Vagina (tissue), 2 donors: Measurements from ENCODE around the gene P2RY6. TPM values are rescaled to one million over a fixed set of nuclear protein-coding genes. Genes with fewer than 3 reads are reported as not detected.
A peak's percentile ranks its signal among the peaks of the same experiment; 100 is the strongest.

Source experiments
- DNase-seq, 2 donors: peaks; one replicate each; pipeline ENCODE4 v3.0.0-alpha.2; 2017; ENCODE audit errors: extremely low spot score in 2 of 2
- H3K27ac ChIP-seq: fragments of 200-600 bp; sonication (generic); one replicate; pipeline ENCODE4 v1.5.1; 2019
- H3K27me3 ChIP-seq: fragments of 200-600 bp; sonication (generic); one replicate; pipeline ENCODE4 v1.5.1; 2019
- H3K36me3 ChIP-seq, 2 donors: fragments of 200-600 bp; sonication (generic); one replicate each; pipeline ENCODE4 v1.5.1; 2017 to 2019
- H3K4me1 ChIP-seq: fragments of 200-600 bp; sonication (generic); one replicate; pipeline ENCODE4 v1.5.1; 2019
- H3K4me3 ChIP-seq, 2 donors: fragments of 200-600 bp; sonication (generic); 1 replicate in 1 of 2; 2 replicates in 1 of 2; pipeline ENCODE4 v1.5.1; 2016 to 2019
- H3K9me3 ChIP-seq: fragments of 200-600 bp; sonication (generic); one replicate; pipeline ENCODE4 v1.5.1; 2019
- POLR2A ChIP-seq, 2 donors: fragments of 450-650 bp; IDR thresholded peaks; one replicate each; pipeline ENCODE4 v1.6.1; 2017; ENCODE audit warnings: antibody characterized with exemption in 2 of 2, mild to moderate bottlenecking in 2 of 2, moderate library complexity in 2 of 2
- POLR2AphosphoS5 ChIP-seq, 2 donors: sonication (generic); formaldehyde crosslinking; IDR thresholded peaks; one replicate each; pipeline ENCODE4 v1.9.0; 2017; ENCODE audit warnings: antibody characterized with exemption in 2 of 2, mild to moderate bottlenecking in 2 of 2, low read depth in 1 of 2; ENCODE audit not compliant: insufficient read depth in 1 of 2
- intact Hi-C: fragments of 100-400 bp; cut with DNase I; formaldehyde crosslinking; loops from one replicate; pipeline ENCODE4 v1.15.1; 2023
- total RNA-seq: library from RNA; depleted of rRNA; stranded (reverse); fragments of >200 nt; gene quantifications from one replicate; pipeline ENCODE4 v1.2.3, GENCODE V29; 2016
- TF ChIP-seq, protein P1 (sequence below), 3 experiments: fragments of 450-650 bp in 2 of 3; fragments of 200-600 bp in 1 of 3; sonication (generic) in 1 of 3; IDR thresholded peaks; one replicate each; pipeline ENCODE4 v1.5.1; 2017 to 2019; ENCODE audit warnings: antibody characterized with exemption in 3 of 3, mild to moderate bottlenecking in 2 of 3, moderate library complexity in 2 of 3

P2RY6 gene
- total RNA-seq, 1 donor from 2014 or later: 2.0 TPM

DNA sequence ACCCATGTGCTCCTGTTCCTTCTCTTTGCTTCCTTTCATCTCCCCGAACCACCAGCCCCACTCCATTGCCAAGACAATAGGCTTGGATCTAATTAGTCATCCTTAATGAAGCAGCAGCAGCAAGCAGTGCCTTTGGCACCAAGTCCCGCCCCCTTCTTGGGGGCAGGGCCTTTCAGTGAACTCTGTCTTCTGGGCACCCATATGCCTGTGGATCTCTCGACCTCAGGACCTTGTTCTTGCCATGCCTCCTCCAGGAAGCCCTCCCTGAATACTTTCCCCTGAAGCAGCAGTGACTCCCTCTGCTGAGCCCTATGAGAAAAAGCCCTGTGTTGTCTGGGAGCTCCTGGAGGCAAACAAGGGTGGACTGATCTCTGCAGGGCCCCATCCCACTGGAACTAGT lies 68.0 kb downstream of the P2RY6 start:
- Histone ChIP-seq H3K9me3 (no peaks in the 10 kb centered on the region), H3K4me1 (peaks cover 56% of the 10 kb centered on the region), H3K27ac (no peak overlapping the region), H3K36me3 (no peaks in the 10 kb centered on the region), H3K27me3 (no peaks in the 10 kb centered on the region), H3K4me3 (no peak overlapping the region)
- no peak for TF ChIP-seq POLR2A (IDR thresholded peaks at IDR 0.05)
- TF ChIP-seq POLR2AphosphoS5 (IDR thresholded peaks at IDR 0.05; ENCODE audit: insufficient read depth in 1 of 2, low read depth in 1 of 2): no peak
- TF ChIP-seq, protein P1, sequence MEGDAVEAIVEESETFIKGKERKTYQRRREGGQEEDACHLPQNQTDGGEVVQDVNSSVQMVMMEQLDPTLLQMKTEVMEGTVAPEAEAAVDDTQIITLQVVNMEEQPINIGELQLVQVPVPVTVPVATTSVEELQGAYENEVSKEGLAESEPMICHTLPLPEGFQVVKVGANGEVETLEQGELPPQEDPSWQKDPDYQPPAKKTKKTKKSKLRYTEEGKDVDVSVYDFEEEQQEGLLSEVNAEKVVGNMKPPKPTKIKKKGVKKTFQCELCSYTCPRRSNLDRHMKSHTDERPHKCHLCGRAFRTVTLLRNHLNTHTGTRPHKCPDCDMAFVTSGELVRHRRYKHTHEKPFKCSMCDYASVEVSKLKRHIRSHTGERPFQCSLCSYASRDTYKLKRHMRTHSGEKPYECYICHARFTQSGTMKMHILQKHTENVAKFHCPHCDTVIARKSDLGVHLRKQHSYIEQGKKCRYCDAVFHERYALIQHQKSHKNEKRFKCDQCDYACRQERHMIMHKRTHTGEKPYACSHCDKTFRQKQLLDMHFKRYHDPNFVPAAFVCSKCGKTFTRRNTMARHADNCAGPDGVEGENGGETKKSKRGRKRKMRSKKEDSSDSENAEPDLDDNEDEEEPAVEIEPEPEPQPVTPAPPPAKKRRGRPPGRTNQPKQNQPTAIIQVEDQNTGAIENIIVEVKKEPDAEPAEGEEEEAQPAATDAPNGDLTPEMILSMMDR (IDR thresholded peaks at IDR 0.05): no peak
- no peak for DNase-seq
- intact Hi-C loops: no loop called here

DNA sequence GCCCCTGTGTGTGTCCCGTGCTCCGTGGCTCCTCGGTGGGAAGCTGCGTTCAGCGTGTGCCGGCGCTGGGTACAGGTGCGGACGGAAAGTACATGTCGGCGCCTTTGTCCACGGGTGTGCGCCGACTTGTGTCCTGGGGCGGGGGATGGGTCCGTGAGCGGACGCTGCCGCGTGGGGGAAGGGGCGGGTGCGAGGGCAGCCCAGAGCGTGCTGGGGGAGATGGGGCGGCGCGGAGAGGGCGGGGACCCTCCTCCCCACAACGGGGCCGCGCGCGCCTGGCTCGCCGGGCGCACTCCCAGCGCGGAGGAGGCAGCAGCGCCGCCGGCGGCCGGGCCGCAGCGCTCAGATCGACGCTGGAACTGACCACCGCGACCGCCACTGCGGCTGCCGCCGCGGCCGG lies 70.5 kb downstream of the P2RY6 start:
- intact Hi-C loops: no loop called here
- no peak for DNase-seq
- Histone ChIP-seq H3K4me1 (peaks cover 45% of the 10 kb centered on the region), H3K27ac (no peak overlapping the region), H3K9me3 (no peaks in the 10 kb centered on the region), H3K4me3 (peak overlapping the region; percentile 34 to 48), H3K36me3 (no peaks in the 10 kb centered on the region), H3K27me3 (no peaks in the 10 kb centered on the region)
- TF ChIP-seq, protein P1 (IDR thresholded peaks at IDR 0.05): no peak
- TF ChIP-seq POLR2AphosphoS5 (IDR thresholded peaks at IDR 0.05; ENCODE audit: insufficient read depth in 1 of 2, low read depth in 1 of 2): no peak
- TF ChIP-seq POLR2A (IDR thresholded peaks at IDR 0.05): no peak

GRCh38 chr11:73343076-73343873 lies 71.1 kb downstream of the P2RY6 start:
- DNase-seq: no peak

GRCh38 chr11:73344191-73344607 lies 72.1 kb downstream of the P2RY6 start:
- Histone ChIP-seq H3K9me3 (no peaks in the 10 kb centered on the region), H3K4me1 (peaks cover 34% of the 10 kb centered on the region), H3K27me3 (no peaks in the 10 kb centered on the region), H3K4me3 (peak overlapping the region in 1 of 2 donors; percentile 48), H3K27ac (peak overlapping the region; percentile 6), H3K36me3 (no peaks in the 10 kb centered on the region)
- TF ChIP-seq, protein P1 (IDR thresholded peaks at IDR 0.05): no peak
- TF ChIP-seq POLR2AphosphoS5 (IDR thresholded peaks at IDR 0.05; ENCODE audit: insufficient read depth in 1 of 2, low read depth in 1 of 2) (no peak), POLR2A (IDR thresholded peaks at IDR 0.05) (no peak)
- intact Hi-C loops: no loop called here
- no peak for DNase-seq

More at GRCh38 chr11:73343076-73343873, 71.1 kb downstream of the P2RY6 start:
- H3K36me3 ChIP-seq: no peaks in the 10 kb centered on the region
- TF ChIP-seq, protein P1 (IDR thresholded peaks at IDR 0.05): no peak
- H3K9me3 ChIP-seq: no peaks in the 10 kb centered on the region
- peak overlapping the region; percentile 34 to 48 for H3K4me3 ChIP-seq
- peaks cover 38% of the 10 kb centered on the region for H3K4me1 ChIP-seq
- H3K27me3 ChIP-seq: no peaks in the 10 kb centered on the region
- peak overlapping the region; percentile 28 for H3K27ac ChIP-seq
- intact Hi-C loops: no loop called here

GRCh38 chr11:73345481-73346160 lies 73.5 kb downstream of the P2RY6 start:
- H3K27me3 ChIP-seq: no peaks in the 10 kb centered on the region
- no peaks in the 10 kb centered on the region for H3K36me3 ChIP-seq
- intact Hi-C loops: no loop called here
- no peak overlapping the region for H3K4me3 ChIP-seq
- TF ChIP-seq POLR2A (IDR thresholded peaks at IDR 0.05): no peak
- TF ChIP-seq, protein P1 (IDR thresholded peaks at IDR 0.05): no peak
- no peak for TF ChIP-seq POLR2AphosphoS5 (IDR thresholded peaks at IDR 0.05; ENCODE audit: insufficient read depth in 1 of 2, low read depth in 1 of 2)
- no peak overlapping the region for H3K27ac ChIP-seq
- DNase-seq: no peak
- H3K4me1 ChIP-seq: peaks cover 46% of the 10 kb centered on the region
- H3K9me3 ChIP-seq: no peaks in the 10 kb centered on the region
